ENCODE results near the gene MCC.

MCC gene

DNA sequence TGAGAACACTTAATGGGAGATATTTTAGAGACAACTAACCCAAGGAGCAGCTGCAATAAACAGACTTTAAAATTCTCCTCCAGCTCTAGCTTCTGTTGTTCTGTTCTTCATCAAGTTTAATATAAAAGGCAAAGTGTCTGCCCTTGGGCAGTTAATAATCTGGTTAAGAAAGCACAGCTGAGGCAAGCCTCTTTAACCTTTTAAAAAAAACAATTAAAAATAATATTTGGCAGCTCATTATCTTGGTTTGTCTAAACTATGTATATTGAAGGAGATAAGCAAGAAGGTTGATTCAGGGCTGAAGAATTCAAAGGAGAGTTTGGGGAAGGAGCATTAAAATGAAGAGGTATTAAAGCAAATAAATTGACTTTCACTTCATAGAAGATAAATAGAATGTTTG lies 128.8 kb downstream of the MCC start:
- DNase-seq: no peak

DNA sequence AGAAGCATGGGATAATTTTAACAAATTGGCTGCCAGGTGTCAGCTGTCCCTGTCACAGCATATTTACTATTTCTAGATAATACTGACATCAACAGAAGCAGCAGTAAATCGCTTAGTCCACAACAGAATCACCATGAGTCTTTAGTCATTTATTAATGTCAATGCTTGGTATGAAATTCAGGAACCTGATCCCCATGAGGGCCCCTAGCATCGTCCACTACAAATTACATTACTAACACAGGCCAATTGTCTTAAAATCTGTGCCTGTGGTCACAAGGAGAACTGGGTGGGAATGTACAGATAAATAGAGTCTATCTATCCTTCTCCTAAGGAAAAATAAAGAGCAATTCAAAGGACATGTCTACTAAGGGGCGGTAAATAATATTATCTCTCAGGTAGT lies 129.6 kb downstream of the MCC start:
- DNase-seq: no peak

DNA sequence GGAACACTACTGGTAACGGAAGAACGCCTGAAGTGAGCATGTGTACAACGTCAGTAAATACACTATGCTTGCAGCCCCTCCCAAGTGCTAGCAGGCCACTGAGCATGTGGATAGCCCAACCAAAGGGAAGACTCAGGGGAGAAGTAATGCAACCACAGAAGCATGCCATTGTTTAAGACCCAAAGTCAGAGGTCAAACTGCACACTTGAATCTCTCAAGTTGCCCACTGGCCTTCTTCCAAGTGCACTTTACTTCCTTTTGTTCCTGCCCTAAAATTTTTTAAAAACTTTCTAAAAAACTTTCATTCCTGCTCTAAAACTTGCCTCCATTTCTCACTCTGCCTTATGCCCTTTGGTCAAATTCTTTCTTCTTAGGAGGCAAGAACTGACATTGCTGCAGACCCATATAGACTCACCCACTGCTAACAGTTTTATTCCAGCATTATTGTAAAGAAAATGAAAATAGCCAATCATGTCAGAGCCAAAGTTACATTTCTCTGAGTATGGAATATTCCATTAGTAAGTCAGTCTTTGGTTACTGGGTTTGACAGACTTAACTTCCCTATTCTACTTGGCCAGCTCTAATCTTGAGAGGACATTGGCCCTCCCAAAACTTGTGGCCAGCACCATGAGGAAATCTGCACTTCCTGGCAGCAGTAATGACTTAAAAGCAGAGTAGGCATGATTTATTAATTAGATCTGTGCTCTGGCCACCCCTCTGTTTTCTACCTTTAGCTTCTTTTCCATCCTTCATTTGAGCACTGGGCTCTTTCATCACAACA lies 130.4 kb downstream of the MCC start:
- DNase-seq: no peak

DNA sequence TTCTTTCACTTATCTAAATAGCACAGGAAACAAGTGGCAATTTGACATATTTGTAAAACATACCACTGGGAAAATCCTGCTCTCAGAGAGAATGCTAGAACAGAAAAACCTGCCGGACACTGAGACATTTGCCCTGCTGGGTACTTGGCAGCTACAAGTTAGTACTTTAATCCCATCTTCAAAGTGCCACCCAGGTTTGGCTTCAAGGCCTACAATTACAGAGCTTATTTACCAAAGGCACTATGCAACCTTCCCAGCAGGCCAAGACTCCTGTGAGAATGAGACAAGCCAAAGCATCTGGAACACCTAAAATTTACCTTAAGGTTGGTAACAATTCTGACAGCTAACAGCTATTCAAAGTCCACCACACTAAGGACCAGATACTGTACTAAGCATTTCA lies 131.8 kb downstream of the MCC start:
- no peak for DNase-seq

DNA sequence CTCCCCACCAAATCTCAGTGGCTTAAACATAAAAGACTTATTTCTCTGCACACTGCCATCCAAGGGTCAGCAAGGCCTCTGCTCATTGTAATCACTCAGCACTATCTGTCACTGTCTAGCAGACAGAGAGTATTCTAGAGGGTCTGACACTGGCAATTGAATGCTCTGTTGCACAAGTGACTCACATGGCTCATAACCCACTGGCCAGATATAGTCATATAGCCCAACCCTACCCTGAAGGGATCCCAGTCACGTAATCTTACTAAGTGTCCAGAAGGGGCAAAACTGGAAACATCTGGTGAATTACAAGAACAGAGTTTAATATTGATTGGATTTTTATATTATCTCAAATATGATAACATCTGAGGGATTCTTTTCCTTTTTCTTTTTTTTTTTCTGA lies 134.2 kb downstream of the MCC start:
- DNase-seq: no peak

DNA sequence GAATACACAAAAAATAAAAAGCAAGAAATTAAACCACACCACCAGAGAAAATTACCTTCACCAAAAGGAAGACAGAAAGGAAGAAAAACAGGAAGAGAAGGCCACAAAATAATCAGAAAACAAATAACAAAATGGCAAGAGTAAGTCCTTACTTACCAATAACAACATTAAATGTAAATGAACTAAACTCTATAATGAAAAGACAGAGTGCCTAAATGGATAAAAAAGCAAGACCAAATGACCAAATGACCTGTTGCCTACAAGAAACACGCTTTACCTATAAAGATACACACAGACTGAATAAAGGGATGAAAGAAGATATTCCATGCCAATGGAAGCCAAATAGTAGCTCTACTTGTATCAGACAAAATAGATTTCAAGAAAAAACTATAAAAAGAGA lies 140.7 kb downstream of the MCC start:
- DNase-seq: no peak

DNA sequence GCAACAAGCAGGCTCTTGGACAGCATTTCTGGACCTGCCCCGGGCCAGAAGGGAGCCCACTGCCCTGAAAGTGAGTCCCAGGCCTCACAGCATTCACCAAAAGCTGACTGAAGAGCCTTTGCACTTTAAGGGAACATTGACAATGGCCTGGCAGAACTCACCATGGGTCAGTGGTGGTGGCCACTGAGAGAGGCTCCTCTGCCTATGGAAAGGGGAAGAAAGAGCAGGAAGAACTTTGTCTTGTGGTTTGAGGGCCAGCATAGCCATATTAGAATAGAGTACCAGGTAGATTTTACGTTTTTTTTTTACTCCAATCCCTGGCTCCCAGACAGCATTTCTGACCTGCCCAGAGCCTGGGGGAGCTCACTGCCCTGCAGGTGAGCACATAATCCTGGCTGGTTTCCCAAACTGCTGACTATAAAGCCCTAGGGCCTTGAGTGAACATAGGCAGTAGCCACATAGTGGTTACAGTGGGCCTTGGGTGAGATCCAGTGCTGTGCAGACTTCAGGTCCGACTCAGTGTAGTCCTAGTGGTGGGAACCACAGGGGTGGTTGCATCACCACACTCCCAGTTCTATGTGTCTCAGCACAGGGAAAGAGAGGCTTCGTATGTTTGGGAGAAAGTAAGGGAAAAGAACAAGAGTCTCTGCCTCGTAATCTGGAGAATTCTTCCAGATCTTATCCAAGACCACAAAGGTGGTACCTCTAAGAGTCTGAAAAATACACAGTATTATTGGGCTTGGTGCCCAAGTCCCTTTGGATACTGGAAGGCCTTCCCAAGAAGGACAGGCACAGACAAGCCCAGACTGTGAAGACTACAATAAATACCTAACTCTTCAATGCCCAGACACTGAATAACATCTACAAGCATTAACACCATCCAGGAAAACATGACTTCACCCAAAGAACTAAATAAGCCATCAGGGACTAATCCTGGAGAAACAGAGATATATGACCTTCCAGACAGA lies 143.0 kb downstream of the MCC start:
- no peak for DNase-seq

DNA sequence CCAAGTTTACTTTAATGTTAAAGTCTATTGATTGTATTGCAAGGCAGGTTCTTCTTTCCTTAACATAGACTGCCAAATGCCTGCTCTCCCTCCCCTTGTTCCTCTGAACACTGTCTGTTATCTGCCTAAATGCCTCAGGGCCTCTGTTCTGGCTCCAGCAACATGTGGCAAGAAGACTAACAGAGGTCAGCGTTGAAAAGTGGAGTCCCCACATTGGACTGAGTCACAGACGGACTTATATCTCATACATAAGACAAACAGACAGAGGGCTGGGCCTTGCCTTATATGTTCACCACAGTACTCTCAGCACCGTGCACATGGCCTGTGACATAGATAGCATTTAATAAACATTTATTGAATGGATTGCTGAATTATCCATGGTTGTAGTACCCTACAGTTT lies 144.9 kb downstream of the MCC start:
- no peak for DNase-seq

DNA sequence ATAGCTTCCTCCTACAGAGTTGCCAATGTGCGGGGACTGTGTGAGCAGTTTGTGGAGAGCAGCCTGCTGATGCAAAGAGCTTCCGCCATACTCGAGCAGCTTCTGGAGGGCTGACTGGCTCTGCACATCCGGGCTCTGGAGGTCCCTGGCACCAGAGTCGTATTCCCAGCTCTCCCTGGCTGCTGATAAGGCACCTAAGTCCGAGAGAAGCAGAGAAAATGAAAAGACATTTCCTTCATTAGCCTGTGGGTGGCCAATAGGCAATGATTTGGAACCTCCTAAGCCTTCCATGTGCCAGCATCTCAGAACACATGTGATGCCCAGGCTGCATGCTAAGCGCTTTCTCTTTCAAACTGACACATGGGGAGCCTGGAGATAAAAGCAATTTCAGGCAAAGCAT lies 147.7 kb downstream of the MCC start:
- DNase-seq: no peak

DNA sequence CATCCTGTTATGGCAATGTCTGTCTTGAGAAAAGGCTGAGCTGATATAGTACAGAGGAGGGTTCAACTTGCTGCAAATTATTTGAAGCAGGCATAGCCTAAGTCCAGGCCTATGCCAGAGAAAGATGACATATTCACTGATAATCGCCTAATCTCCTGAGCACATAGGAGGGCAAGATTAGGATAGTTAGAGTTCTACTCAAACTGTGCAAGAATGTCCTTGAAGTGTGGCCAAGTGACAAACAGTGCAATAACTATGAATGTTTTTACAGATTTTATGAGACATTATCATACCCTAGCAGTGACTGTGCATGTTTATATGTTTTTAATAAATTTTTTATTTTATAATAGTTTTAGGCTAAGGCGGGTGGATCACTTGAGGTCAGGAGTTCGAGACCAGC lies 149.6 kb downstream of the MCC start:
- DNase-seq: no peak

DNA sequence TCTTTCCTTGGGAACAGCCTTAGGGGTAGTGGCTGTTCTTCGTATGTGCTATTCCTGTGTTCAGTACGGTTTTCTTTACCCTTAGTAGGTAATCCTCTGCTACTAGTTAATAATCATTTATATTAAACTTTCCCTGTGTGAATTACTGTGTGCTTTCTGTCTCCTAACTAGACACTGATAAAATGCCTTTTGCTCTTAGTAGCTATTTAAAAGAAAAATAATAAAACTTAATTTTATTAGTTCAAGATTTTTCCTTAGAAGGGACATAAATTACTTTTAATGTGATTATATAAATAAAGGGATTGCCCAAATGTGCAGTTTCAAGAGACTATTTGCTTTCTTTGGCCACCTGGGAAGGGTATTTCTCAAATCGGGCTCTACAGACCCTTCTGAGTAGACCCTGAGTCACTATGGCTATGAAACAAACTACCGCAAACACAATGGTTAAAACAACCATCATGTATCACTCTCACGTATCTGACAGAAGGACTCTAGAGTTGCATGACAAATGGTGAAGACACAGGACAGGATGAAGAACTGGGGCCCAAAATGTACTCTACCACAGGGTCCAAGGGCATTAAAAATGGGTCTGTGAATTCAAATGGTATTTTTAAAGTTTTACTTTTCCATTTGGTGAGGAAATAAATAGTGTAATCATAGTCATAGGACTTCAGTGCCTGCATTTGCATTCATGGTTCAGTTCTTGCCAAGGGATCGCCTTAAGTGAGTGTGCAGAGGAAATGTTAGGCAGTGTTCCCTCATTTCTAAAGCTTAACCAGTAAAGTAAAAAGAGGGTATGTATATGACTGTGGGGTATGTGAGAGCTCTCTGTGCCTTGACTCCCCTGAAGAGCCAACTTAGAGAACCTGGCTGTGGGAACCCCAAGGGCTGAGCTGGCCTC lies 150.5 kb downstream of the MCC start:
- no peak for DNase-seq

DNA sequence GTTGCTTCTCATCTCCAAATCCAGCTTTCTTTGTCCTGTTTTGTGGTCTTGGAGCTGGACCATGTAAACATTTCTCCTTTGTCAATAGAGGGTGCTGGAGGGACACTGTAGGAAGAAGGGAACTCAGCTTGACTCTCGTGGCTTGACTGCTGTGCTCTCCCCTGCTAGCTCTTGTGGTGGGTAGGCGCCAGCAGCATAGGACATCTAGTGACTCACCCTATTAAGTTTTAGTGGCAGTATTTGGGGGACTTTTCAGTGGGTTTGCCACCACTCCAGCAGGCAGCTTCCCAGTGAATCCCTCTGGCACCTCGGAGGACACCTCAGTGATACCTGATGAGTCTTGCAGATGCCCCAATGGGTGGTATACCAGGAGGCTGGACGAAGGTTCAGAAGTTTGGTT lies 151.3 kb downstream of the MCC start:
- DNase-seq: peak; percentile 26

DNA sequence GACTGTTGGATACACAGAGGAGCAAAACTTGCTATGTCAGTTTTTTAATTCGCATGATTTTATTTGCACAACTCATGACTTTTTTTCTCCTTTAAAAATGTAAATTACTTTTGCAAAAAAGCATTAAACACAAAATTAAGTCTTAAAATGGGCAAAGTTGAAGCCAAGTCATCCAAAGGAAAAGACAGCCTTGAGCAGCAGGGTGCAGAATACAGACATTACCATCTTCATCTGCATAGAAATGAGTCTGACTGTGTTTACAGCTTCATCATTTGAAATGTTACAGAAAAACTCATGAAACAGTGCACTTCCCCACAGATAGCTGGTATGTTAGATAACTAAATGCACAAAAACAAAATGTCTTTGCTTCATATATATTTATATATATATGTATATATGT lies 154.8 kb downstream of the MCC start:
- DNase-seq: no peak

DNA sequence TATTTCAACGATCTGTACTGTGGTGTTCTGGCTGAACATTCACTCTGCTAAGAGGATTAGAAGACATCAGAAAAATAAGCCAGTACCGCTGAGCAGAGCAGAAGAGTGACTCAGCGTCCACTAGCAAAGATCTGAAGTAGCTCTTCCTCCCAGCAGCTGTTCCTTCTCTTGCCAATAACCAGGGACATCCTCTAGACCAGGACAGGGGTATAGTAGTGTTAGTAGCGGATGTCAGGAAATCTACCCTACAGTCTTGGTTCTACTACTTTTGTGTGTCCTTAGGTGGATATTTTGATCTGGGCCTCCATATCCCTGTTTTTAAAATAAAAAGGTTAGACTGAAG lies 157.1 kb downstream of the MCC start:
- DNase-seq: no peak

DNA sequence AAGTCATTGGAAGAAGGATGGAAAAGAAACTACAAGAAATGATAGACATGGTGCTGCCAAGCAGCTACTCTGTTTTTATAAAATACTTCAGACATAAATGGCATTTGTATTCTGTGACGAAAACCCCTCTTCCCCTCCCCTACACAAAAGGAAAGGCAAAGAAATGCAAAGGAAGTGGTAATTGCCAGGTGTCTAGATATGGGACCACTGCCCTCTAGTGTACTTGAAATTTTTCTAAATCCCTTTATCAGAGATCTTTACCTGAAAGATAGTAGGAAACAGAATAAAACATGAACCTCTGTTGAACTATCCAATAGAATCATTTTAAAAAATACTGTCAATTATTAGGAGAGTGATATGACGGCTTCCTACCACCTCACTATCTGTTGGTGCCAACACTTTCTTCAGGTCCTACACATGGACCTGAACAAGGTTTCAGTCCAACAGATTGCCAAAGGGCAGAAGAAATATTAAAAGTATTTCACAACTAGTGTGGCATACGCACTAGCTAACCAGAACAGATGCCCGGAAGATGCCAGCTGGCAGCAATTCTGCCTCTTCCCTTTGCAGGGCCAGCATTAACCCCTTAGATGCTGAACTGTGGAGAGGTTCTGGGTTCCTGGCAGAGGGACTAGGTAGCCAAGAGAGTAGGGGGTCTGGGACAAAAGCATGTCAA lies 157.6 kb downstream of the MCC start:
- peak; percentile 43 for DNase-seq

DNA sequence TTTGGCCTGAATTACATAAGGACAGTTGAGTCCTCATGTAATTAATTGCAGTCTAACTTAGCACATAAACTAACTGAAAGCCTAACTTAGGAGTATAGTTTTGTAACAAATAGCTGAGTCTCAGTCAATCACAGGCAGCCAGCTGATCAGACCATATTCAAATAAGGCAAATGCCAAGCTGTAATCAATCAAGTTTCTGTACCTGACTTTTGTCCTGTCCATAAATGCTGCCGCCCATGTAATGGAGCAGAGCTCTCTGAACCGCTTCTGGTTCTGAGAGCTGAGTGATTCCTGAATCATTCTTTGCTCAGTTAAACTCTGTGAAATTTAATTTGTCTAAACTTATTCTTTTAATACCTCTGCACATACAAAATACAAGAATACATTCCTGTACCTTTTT lies 158.3 kb downstream of the MCC start:
- no peak for DNase-seq

DNA sequence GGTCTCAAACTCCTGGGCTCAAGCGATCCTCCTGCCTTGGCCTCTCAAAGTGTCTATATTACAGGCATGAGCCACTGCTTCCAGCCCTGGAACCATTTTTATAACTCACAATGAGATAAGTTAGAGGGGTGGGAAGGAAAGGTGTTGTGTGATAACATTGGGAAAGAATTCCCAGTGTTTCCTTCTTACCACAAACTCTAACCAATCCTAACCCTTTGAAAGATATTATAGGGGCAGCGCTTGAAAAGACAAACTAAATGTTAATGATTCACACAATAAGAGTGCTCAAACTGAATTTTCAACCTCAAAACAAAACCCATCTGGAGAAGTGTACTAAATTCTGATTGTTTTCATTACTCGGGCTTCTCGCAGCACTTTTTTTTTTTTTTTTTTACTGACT lies 163.2 kb downstream of the MCC start:
- DNase-seq: no peak

DNA sequence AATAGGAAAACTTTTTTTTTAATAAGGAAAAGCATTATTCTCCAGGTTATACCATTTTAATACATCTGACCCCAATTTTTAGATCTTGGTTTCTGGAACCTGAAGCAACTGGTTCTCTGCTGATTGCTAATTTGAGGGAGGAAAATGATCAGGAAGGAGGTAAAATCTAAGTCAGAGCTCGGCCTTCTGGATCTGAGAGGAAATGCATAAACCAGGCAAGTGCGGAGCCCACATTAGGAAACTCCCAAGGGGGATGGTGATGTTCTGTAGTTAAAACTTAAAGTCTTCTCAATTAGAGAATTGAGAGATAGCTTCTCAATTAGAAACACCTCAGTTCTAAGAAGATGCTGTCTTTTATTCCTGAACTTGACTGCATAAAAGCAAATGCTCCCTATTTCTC lies 167.0 kb downstream of the MCC start:
- no peak for DNase-seq

DNA sequence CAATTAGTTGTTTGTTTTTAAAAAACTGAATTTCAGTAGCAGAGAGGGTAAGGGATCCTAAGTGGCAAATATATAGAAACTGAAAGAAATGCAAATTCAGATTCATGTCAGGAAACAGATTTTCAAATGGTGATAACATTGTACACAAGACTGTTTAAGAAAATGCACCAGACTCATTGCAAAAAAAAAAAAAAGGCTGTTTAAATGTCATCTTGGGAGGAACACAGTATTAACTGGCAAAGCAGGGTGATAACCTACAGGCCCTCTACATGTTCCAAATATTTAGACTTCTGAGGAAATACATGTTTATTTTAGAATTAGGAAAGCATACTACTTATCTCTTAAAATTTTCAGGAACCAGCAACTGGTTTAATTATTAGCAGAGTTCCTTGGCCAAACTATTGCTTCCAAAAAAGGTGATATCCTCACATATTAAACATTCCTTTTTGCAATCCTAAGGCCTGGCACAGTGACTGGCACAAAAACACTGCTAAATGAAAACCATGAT lies 167.9 kb downstream of the MCC start:
- DNase-seq: no peak

DNA sequence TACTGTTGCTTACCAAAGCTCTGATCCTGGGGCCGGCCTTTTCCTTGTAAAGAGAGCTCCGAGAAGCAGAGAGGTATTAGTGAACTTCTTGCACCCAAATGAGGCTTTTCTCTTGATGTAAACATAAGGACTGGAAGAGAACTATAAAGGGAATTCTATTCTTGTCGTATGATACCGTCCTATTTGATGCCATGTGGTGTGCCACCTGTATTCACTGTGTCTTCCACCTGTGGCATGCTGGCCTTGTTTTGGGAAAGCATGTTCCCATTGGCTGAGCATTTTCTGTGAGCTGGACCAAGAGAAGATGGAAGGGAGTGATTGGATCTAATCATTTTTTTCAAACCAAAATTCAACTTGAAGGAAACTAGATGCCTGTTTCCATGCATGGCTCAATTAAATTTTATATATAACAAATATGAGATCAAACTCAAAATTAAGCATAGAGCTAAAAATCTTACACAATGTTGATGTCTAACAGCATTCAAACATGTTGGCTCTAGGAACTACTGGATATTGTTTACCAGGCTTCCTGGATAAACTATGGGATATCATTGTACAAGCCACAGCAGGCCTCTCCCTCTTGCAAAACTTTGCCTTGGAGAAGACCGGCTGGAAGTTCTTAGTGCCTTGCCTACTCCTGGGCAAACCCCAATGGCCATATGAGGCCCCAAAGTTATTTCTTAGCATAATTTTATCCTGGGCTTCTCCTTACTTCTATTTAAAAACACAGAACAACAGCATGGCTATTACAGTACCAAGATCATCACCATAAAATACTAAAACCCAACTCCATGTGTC lies 168.8 kb downstream of the MCC start:
- DNase-seq: no peak

DNA sequence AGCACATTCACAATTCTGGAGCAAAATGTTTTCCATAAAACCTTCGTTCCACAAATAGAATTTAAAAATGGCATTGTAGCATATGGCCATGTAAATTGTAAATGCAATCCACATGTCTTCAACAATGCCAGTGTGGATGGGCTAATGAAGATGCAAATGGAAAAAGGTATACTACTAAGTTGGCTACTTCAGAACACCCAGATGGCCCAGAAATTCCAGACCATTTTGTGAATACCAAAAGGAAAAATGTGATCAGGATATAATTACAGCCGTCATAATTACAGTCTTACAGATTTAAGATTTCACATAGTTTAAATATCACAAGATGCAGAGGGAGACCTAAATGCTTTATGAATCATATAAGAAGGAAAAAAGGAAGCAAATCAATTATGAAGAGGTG lies 170.6 kb downstream of the MCC start:
- DNase-seq: no peak

DNA sequence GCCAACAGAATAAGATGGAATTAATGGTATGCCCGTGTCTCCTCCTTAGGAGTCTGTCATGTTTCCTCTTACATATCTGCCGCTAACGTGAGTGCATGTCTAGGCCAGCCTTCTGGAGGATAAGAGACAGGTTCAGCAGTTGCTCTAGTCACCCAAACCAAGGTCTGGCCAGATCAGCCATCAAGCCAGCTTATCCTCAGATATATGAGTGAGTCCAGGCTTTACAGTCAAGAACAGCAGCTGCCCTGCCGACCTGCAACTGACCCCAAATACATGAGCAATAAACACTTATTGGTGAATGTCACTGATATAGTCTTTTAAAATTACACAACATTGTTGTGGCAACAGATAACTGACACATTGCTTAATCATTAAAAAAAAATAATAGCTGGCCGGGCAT lies 177.0 kb downstream of the MCC start:
- DNase-seq: no peak

Measured in activated CD4-positive, alpha-beta T cell treated with anti-CD3 and anti-CD28 coated beads, Interleukin-10, Interleukin-2, amounts not matched to agents 100 ng/mL and 50 ng/mL, durations not matched to agents 16 hours and 8 hours (primary cell).